ENCODE results near the gene PRM3.

- TF ChIP-seq RAD21 (IDR thresholded peaks at IDR 0.05) (no peak), EGR1 (IDR thresholded peaks at IDR 0.05; ENCODE audit: low read depth in 2 of 2) (no peak), GABPA (IDR thresholded peaks at IDR 0.05 in 1 of 2, conservative IDR thresholded peaks at IDR 0.05 in 1 of 2) (no peak), TAF1 (conservative IDR thresholded peaks at IDR 0.05) (no peak), NR2F2 (IDR thresholded peaks at IDR 0.05) (no peak), MAX (IDR thresholded peaks at IDR 0.05) (no peak)
- TF ChIP-seq, protein P1, sequence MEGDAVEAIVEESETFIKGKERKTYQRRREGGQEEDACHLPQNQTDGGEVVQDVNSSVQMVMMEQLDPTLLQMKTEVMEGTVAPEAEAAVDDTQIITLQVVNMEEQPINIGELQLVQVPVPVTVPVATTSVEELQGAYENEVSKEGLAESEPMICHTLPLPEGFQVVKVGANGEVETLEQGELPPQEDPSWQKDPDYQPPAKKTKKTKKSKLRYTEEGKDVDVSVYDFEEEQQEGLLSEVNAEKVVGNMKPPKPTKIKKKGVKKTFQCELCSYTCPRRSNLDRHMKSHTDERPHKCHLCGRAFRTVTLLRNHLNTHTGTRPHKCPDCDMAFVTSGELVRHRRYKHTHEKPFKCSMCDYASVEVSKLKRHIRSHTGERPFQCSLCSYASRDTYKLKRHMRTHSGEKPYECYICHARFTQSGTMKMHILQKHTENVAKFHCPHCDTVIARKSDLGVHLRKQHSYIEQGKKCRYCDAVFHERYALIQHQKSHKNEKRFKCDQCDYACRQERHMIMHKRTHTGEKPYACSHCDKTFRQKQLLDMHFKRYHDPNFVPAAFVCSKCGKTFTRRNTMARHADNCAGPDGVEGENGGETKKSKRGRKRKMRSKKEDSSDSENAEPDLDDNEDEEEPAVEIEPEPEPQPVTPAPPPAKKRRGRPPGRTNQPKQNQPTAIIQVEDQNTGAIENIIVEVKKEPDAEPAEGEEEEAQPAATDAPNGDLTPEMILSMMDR (IDR thresholded peaks at IDR 0.05; ENCODE audit: low read depth, low read length, missing input control) = no peak
- TF ChIP-seq, protein P2, sequence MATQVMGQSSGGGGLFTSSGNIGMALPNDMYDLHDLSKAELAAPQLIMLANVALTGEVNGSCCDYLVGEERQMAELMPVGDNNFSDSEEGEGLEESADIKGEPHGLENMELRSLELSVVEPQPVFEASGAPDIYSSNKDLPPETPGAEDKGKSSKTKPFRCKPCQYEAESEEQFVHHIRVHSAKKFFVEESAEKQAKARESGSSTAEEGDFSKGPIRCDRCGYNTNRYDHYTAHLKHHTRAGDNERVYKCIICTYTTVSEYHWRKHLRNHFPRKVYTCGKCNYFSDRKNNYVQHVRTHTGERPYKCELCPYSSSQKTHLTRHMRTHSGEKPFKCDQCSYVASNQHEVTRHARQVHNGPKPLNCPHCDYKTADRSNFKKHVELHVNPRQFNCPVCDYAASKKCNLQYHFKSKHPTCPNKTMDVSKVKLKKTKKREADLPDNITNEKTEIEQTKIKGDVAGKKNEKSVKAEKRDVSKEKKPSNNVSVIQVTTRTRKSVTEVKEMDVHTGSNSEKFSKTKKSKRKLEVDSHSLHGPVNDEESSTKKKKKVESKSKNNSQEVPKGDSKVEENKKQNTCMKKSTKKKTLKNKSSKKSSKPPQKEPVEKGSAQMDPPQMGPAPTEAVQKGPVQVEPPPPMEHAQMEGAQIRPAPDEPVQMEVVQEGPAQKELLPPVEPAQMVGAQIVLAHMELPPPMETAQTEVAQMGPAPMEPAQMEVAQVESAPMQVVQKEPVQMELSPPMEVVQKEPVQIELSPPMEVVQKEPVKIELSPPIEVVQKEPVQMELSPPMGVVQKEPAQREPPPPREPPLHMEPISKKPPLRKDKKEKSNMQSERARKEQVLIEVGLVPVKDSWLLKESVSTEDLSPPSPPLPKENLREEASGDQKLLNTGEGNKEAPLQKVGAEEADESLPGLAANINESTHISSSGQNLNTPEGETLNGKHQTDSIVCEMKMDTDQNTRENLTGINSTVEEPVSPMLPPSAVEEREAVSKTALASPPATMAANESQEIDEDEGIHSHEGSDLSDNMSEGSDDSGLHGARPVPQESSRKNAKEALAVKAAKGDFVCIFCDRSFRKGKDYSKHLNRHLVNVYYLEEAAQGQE (IDR thresholded peaks at IDR 0.05) = no peak
These were observed 42.1 kb upstream of the PRM3 start for GRCh38 chr16:11315510-11315909.
